ENCODE results near the gene BRD3. TPM values are rescaled to one million over a fixed set of nuclear protein-coding genes. Genes with fewer than 3 reads are reported as not detected.

BRD3 gene
- total RNA-seq, 1 experiment from 2014 or later, result 108 TPM

DNA sequence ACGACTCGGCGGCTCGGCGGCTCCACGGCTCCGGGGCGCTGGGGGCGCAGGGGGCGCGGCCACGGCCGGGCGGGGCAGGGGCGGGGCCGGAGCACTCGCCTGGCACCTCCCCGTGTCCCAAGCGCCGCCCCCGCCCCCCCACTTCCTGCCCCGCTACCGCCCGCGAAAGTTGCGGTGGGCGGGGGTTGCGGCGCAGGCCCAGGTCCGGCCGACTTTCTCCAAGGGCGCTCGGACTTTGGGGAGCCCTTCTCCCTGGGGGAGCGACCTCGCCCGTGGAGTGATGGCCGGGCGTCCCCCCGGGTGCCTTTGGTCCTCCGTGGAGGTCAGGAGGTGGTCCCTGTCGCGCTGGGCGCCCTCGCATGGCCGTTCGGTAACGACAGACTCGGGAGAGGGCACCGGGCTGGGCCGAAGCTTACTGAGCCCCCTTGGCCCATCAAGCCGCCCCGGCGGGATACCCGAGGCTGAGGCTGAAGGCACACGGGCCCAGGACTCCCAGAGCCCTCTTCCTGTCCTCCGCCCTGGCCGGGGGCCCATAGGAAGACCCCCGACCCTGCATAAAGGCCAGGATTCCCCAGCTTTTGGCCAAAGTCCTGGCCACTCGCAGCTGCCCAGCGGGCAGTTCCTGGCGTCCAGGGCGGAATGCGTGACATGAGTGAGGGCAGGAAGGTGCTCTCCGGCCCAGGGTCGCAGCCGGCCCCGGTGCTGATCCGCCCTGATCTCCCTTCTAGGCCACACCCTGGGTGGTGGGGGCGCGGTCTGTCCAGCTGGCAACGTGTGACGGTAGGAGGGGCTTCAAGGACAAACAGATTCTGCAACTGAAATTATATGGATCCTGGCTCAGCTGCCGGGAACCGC lies 74.8 kb downstream of the BRD3 start:
- DNase-seq (ENCODE audit: low spot score), result peak; percentile 66
- ChIA-PET CTCF (interaction anchor here (0.6 to 3.7 kb wide), 37 partner anchors 12 to 279 kb away, joined by 3 to 80 read pairs (median 4); partner anchors contain the start of genes BRD3OS, RNU6ATAC and SARDH), POLR2A (interaction anchor here (0.6 kb wide), 1 partner anchor 257 kb away, joined by 7 read pairs; no protein-coding TSS in a partner anchor)
- H3K4me1 Mint-ChIP-seq, result peaks cover 26% of the 10 kb centered on the region
- no peak overlapping the region for H3K27ac Mint-ChIP-seq
- no peaks in the 10 kb centered on the region for H3K27me3 Mint-ChIP-seq (ENCODE audit: low read depth)
- ATAC-seq, result peak; percentile 49
- H3K4me3 Mint-ChIP-seq, result peak overlapping the region; percentile 64
- H3K9me3 Mint-ChIP-seq, result no peaks in the 10 kb centered on the region
- no peaks in the 10 kb centered on the region for H3K36me3 Mint-ChIP-seq
- TF ChIP-seq ZNF232 (CRISPR knock-in tag; IDR thresholded peaks at IDR 0.05) (no peak), ETV6 (CRISPR knock-in tag; IDR thresholded peaks at IDR 0.05) (0 out of 2 replicates have a peak, but pooled peaks have one; percentile 23), TEAD4 (CRISPR knock-in tag; IDR thresholded peaks at IDR 0.05) (no peak), CREM (CRISPR knock-in tag; IDR thresholded peaks at IDR 0.05) (no peak), ZNF138 (CRISPR knock-in tag; conservative IDR thresholded peaks at IDR 0.05) (no peak), GTF2I (CRISPR knock-in tag; conservative IDR thresholded peaks at IDR 0.05) (no peak), ZNF317 (CRISPR knock-in tag; IDR thresholded peaks at IDR 0.05; ENCODE audit: borderline replicate concordance, low read depth) (no peak), ZNF121 (CRISPR knock-in tag; IDR thresholded peaks at IDR 0.05) (no peak), FOXP1 (CRISPR knock-in tag; IDR thresholded peaks at IDR 0.05; ENCODE audit: borderline replicate concordance) (no peak), TEAD1 (CRISPR knock-in tag; IDR thresholded peaks at IDR 0.05) (no peak), ESRRA (CRISPR knock-in tag; IDR thresholded peaks at IDR 0.05; ENCODE audit: borderline replicate concordance) (peak; percentile 55; the same call in 1 of the 2 replicates), ZNF396 (CRISPR knock-in tag; IDR thresholded peaks at IDR 0.05; ENCODE audit: borderline replicate concordance) (no peak), JAZF1 (CRISPR knock-in tag; IDR thresholded peaks at IDR 0.05) (no peak), MYBL2 (CRISPR knock-in tag; IDR thresholded peaks at IDR 0.05) (no peak)
- TF ChIP-seq, protein P1, sequence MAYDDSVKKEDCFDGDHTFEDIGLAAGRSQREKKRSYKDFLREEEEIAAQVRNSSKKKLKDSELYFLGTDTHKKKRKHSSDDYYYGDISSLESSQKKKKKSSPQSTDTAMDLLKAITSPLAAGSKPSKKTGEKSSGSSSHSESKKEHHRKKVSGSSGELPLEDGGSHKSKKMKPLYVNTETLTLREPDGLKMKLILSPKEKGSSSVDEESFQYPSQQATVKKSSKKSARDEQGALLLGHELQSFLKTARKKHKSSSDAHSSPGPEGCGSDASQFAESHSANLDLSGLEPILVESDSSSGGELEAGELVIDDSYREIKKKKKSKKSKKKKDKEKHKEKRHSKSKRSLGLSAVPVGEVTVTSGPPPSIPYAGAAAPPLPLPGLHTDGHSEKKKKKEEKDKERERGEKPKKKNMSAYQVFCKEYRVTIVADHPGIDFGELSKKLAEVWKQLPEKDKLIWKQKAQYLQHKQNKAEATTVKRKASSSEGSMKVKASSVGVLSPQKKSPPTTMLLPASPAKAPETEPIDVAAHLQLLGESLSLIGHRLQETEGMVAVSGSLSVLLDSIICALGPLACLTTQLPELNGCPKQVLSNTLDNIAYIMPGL (CRISPR knock-in tag; IDR thresholded peaks at IDR 0.05), result peak; percentile 66; the same call in 1 of the 2 replicates
- TF ChIP-seq, protein P2, sequence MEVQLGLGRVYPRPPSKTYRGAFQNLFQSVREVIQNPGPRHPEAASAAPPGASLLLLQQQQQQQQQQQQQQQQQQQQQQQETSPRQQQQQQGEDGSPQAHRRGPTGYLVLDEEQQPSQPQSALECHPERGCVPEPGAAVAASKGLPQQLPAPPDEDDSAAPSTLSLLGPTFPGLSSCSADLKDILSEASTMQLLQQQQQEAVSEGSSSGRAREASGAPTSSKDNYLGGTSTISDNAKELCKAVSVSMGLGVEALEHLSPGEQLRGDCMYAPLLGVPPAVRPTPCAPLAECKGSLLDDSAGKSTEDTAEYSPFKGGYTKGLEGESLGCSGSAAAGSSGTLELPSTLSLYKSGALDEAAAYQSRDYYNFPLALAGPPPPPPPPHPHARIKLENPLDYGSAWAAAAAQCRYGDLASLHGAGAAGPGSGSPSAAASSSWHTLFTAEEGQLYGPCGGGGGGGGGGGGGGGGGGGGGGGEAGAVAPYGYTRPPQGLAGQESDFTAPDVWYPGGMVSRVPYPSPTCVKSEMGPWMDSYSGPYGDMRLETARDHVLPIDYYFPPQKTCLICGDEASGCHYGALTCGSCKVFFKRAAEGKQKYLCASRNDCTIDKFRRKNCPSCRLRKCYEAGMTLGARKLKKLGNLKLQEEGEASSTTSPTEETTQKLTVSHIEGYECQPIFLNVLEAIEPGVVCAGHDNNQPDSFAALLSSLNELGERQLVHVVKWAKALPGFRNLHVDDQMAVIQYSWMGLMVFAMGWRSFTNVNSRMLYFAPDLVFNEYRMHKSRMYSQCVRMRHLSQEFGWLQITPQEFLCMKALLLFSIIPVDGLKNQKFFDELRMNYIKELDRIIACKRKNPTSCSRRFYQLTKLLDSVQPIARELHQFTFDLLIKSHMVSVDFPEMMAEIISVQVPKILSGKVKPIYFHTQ (CRISPR knock-in tag; IDR thresholded peaks at IDR 0.05), result no peak
- TF ChIP-seq, protein P3, sequence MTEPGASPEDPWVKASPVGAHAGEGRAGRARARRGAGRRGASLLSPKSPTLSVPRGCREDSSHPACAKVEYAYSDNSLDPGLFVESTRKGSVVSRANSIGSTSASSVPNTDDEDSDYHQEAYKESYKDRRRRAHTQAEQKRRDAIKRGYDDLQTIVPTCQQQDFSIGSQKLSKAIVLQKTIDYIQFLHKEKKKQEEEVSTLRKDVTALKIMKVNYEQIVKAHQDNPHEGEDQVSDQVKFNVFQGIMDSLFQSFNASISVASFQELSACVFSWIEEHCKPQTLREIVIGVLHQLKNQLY (CRISPR knock-in tag; IDR thresholded peaks at IDR 0.05), result no peak
- TF ChIP-seq, protein P4, sequence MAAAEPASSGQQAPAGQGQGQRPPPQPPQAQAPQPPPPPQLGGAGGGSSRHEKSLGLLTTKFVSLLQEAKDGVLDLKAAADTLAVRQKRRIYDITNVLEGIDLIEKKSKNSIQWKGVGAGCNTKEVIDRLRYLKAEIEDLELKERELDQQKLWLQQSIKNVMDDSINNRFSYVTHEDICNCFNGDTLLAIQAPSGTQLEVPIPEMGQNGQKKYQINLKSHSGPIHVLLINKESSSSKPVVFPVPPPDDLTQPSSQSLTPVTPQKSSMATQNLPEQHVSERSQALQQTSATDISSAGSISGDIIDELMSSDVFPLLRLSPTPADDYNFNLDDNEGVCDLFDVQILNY (CRISPR knock-in tag; IDR thresholded peaks at IDR 0.05), result peak; percentile 47; the same call in 1 of the 2 replicates
- TF ChIP-seq, protein P5, sequence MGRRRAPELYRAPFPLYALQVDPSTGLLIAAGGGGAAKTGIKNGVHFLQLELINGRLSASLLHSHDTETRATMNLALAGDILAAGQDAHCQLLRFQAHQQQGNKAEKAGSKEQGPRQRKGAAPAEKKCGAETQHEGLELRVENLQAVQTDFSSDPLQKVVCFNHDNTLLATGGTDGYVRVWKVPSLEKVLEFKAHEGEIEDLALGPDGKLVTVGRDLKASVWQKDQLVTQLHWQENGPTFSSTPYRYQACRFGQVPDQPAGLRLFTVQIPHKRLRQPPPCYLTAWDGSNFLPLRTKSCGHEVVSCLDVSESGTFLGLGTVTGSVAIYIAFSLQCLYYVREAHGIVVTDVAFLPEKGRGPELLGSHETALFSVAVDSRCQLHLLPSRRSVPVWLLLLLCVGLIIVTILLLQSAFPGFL (CRISPR knock-in tag; IDR thresholded peaks at IDR 0.05; ENCODE audit: borderline replicate concordance), result no peak
- TF ChIP-seq, protein P6, sequence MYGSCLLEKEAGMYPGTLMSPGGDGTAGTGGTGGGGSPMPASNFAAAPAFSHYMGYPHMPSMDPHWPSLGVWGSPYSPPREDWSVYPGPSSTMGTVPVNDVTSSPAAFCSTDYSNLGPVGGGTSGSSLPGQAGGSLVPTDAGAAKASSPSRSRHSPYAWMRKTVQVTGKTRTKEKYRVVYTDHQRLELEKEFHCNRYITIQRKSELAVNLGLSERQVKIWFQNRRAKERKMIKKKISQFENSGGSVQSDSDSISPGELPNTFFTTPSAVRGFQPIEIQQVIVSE (CRISPR knock-in tag; IDR thresholded peaks at IDR 0.05; ENCODE audit: borderline replicate concordance), result no peak
- TF ChIP-seq, protein P7, sequence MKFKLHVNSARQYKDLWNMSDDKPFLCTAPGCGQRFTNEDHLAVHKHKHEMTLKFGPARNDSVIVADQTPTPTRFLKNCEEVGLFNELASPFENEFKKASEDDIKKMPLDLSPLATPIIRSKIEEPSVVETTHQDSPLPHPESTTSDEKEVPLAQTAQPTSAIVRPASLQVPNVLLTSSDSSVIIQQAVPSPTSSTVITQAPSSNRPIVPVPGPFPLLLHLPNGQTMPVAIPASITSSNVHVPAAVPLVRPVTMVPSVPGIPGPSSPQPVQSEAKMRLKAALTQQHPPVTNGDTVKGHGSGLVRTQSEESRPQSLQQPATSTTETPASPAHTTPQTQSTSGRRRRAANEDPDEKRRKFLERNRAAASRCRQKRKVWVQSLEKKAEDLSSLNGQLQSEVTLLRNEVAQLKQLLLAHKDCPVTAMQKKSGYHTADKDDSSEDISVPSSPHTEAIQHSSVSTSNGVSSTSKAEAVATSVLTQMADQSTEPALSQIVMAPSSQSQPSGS (CRISPR knock-in tag; IDR thresholded peaks at IDR 0.05; ENCODE audit: borderline replicate concordance, low read depth), result no peak
- TF ChIP-seq, protein P8, sequence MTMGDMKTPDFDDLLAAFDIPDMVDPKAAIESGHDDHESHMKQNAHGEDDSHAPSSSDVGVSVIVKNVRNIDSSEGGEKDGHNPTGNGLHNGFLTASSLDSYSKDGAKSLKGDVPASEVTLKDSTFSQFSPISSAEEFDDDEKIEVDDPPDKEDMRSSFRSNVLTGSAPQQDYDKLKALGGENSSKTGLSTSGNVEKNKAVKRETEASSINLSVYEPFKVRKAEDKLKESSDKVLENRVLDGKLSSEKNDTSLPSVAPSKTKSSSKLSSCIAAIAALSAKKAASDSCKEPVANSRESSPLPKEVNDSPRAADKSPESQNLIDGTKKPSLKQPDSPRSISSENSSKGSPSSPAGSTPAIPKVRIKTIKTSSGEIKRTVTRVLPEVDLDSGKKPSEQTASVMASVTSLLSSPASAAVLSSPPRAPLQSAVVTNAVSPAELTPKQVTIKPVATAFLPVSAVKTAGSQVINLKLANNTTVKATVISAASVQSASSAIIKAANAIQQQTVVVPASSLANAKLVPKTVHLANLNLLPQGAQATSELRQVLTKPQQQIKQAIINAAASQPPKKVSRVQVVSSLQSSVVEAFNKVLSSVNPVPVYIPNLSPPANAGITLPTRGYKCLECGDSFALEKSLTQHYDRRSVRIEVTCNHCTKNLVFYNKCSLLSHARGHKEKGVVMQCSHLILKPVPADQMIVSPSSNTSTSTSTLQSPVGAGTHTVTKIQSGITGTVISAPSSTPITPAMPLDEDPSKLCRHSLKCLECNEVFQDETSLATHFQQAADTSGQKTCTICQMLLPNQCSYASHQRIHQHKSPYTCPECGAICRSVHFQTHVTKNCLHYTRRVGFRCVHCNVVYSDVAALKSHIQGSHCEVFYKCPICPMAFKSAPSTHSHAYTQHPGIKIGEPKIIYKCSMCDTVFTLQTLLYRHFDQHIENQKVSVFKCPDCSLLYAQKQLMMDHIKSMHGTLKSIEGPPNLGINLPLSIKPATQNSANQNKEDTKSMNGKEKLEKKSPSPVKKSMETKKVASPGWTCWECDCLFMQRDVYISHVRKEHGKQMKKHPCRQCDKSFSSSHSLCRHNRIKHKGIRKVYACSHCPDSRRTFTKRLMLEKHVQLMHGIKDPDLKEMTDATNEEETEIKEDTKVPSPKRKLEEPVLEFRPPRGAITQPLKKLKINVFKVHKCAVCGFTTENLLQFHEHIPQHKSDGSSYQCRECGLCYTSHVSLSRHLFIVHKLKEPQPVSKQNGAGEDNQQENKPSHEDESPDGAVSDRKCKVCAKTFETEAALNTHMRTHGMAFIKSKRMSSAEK (CRISPR knock-in tag; IDR thresholded peaks at IDR 0.05; ENCODE audit: borderline replicate concordance), result no peak
